PC-3 (cell line): Measurements from ENCODE around the gene SGK2. TPM values are rescaled to one million over a fixed set of nuclear protein-coding genes. Genes with fewer than 3 reads are reported as not detected.

Source experiments
- ATAC-seq: fragments of 200-7000 bp; cut with Tn5 transposase; 2 replicates; pipeline ENCODE4 v1.9.1; 2020; ENCODE audit warnings: mild to moderate bottlenecking, moderate library complexity
- BruUV-seq: library from RNA; stranded (reverse); fragments of 400-500 nt; replicated peaks from 2 replicates; lab custom pipeline; 2021; lab: Mats Ljungman, UMichigan
- CTCF ChIA-PET: fragments of 300-600 bp; sonication (Branson Sonifier 250); formaldehyde crosslinking; loops from one replicate; lab custom pipeline; 2022; ENCODE audit warnings: antibody characterized with exemption; lab: Charles Lee
- POLR2A ChIA-PET: fragments of 300-600 bp; sonication (Branson Sonifier 250); formaldehyde crosslinking; loops from one replicate; lab custom pipeline; 2022; ENCODE audit warnings: antibody characterized with exemption; ENCODE audit not compliant: unreplicated experiment; lab: Charles Lee
- DNase-seq: peaks from one replicate; pipeline ENCODE4 v3.0.0-alpha.2; 2015
- H2AFZ ChIP-seq: fragments of 300-600 bp; sonication (generic); 2 replicates; pipeline ENCODE4 v1.6.0; 2016; ENCODE audit warnings: antibody characterized with exemption, low read length
- H3F3A ChIP-seq: fragments of 300-600 bp; sonication (generic); one replicate; pipeline ENCODE4 v1.6.0; 2017; ENCODE audit warnings: antibody characterized with exemption, low read length, control low read depth, mild to moderate bottlenecking; ENCODE audit not compliant: unreplicated experiment
- H3K27ac ChIP-seq: fragments of 300-600 bp; sonication (generic); 2 replicates; pipeline ENCODE4 v1.5.1; 2016; ENCODE audit warnings: mild to moderate bottlenecking, low read length
- H3K27me3 ChIP-seq: fragments of 300-600 bp; sonication (generic); 2 replicates; pipeline ENCODE4 v1.6.1; 2016; ENCODE audit warnings: low read length, mixed read lengths
- H3K36me3 ChIP-seq: fragments of 300-600 bp; sonication (generic); 2 replicates; pipeline ENCODE4 v1.6.1; 2016; ENCODE audit warnings: low read depth, mixed run types, low read length, mixed read lengths
- H3K4me1 ChIP-seq: fragments of 300-600 bp; sonication (generic); 2 replicates; pipeline ENCODE4 v1.5.1; 2016; ENCODE audit warnings: low read length; ENCODE audit not compliant: insufficient read depth
- H3K4me2 ChIP-seq: fragments of 300-600 bp; sonication (generic); 2 replicates; pipeline ENCODE4 v1.6.0; 2016; ENCODE audit warnings: low read length
- H3K4me3 ChIP-seq: fragments of 300-600 bp; sonication (generic); 2 replicates; pipeline ENCODE4 v1.5.1; 2016; ENCODE audit warnings: mild to moderate bottlenecking, low read length, mixed read lengths
- H3K79me2 ChIP-seq: fragments of 300-600 bp; sonication (generic); 2 replicates; pipeline ENCODE4 v1.6.1; 2017; ENCODE audit warnings: low read length, mixed read lengths
- H3K9ac ChIP-seq: fragments of 300-600 bp; sonication (generic); 2 replicates; pipeline ENCODE4 v1.6.0; 2016; ENCODE audit warnings: mild to moderate bottlenecking, low read length
- H3K9me2 ChIP-seq: fragments of 300-600 bp; sonication (generic); replicated peaks from 2 replicates; pipeline ENCODE4 v1.6.1; 2016; ENCODE audit warnings: mixed run types, low read length, mixed read lengths
- H3K9me3 ChIP-seq: fragments of 300-600 bp; sonication (generic); 2 replicates; pipeline ENCODE4 v1.6.1; 2016; ENCODE audit warnings: low read length, mixed read lengths
- H4K20me1 ChIP-seq: fragments of 300-600 bp; sonication (generic); 2 replicates; pipeline ENCODE4 v1.6.1; 2016; ENCODE audit warnings: low read length, mixed read lengths
- CTCF ChIP-seq: fragments of 300-600 bp; sonication (generic); conservative IDR thresholded peaks from 2 replicates; pipeline ENCODE4 v1.5.1; 2017; ENCODE audit warnings: antibody characterized with exemption, low read depth, mild to moderate bottlenecking, low read length
- EZH2 ChIP-seq: fragments of 300-600 bp; sonication (generic); IDR thresholded peaks from one replicate; pipeline ENCODE4 v1.6.1; 2017; ENCODE audit warnings: antibody characterized with exemption, mild to moderate bottlenecking, low read length; ENCODE audit not compliant: unreplicated experiment
- EZH2phosphoT487 ChIP-seq: fragments of 300-600 bp; sonication (generic); IDR thresholded peaks from 2 replicates; pipeline ENCODE4 v1.6.1; 2018; ENCODE audit warnings: mild to moderate bottlenecking, antibody characterized with exemption, low read length, borderline replicate concordance
- intact Hi-C: fragments of 100-400 bp; cut with micrococcal nuclease; formaldehyde crosslinking; loops from 2 replicates; pipeline ENCODE4 v1.9.0; 2023
- total RNA-seq: library from RNA; depleted of rRNA; stranded (reverse); fragments of >200 nt; gene quantifications from 2 replicates; pipeline ENCODE4 v1.2.3, GENCODE V29; 2014

The SGK2 gene
- total RNA-seq, 1 experiment from 2014 or later, result 6.6 TPM

GRCh38 chr20:43537921-43538877 lies 20.6 kb upstream of the SGK2 start:
- no peak overlapping the region for H3K9ac ChIP-seq
- TF ChIP-seq EZH2 (no peak), EZH2phosphoT487 (no peak), CTCF (peak; percentile 99)
- H3K27ac ChIP-seq, result no peak overlapping the region
- peak; percentile 86 for DNase-seq
- H4K20me1 ChIP-seq, result peaks cover 3% of the 10 kb centered on the region; the same call in 1 of the 2 replicates
- intact Hi-C loops, result loop anchor here (1.0 to 5.0 kb wide), 3 partner anchors 79 to 544 kb away; no protein-coding TSS in a partner anchor
- H3K36me3 ChIP-seq, result peaks cover 2% of the 10 kb centered on the region; the same call in 1 of the 2 replicates
- CTCF ChIA-PET, result interaction anchor here (0.5 to 1.3 kb wide), 7 partner anchors 19 to 542 kb away, joined by 3 to 13 read pairs (median 5); partner anchors contain the start of gene IFT52
- no peaks in the 10 kb centered on the region for H3K79me2 ChIP-seq
- no TSS peak for BruUV-seq
- H3K4me1 ChIP-seq, result peaks cover 18% of the 10 kb centered on the region
- H3K27me3 ChIP-seq, result no peaks in the 10 kb centered on the region
- H3K9me3 ChIP-seq, result no peaks in the 10 kb centered on the region
- no peak overlapping the region for H3K4me3 ChIP-seq
- no peaks in the 10 kb centered on the region for H3K9me2 ChIP-seq
- peak; percentile 68 for ATAC-seq
- POLR2A ChIA-PET, result no interaction called here
- no peaks in the 10 kb centered on the region for H3F3A ChIP-seq
- H2AFZ ChIP-seq, result no peak overlapping the region
- no peak overlapping the region for H3K4me2 ChIP-seq

GRCh38 chr20:43538878-43539700 lies 19.7 kb upstream of the SGK2 start:
- CTCF ChIA-PET, result no interaction called here
- DNase-seq (no peak), ATAC-seq (no peak)
- Histone ChIP-seq H3K27me3 (no peaks in the 10 kb centered on the region), H3K36me3 (peaks cover 3% of the 10 kb centered on the region; the same call in 1 of the 2 replicates), H3K9ac (no peak overlapping the region), H3K9me2 (no peaks in the 10 kb centered on the region), H3K4me2 (no peak overlapping the region), H3K4me1 (peaks cover 24% of the 10 kb centered on the region), H3K4me3 (no peak overlapping the region), H3F3A (no peaks in the 10 kb centered on the region), H2AFZ (no peak overlapping the region), H3K27ac (no peak overlapping the region), H3K9me3 (no peaks in the 10 kb centered on the region), H3K79me2 (no peaks in the 10 kb centered on the region), H4K20me1 (peaks cover 3% of the 10 kb centered on the region; the same call in 1 of the 2 replicates)
- POLR2A ChIA-PET, result no interaction called here
- no TSS peak for BruUV-seq
- no peak for TF ChIP-seq EZH2
- no peak for TF ChIP-seq CTCF
- TF ChIP-seq EZH2phosphoT487, result no peak
- intact Hi-C loops, result loop anchor here (1.0 to 5.0 kb wide), 3 partner anchors 78 to 543 kb away; no protein-coding TSS in a partner anchor
